H9 (cell line): ENCODE data around the gene CNRIP1. TPM values are rescaled to one million over a fixed set of nuclear protein-coding genes. Genes with fewer than 3 reads are reported as not detected.

Experiments used
- DNase-seq: peaks from one replicate; pipeline ENCODE4 v3.0.0-alpha.2; 2017
- H2AFZ ChIP-seq: one replicate; pipeline ENCODE4 v1.6.1; 2013; ENCODE audit warnings: mild to moderate bottlenecking, low read length, control low read depth, moderate library complexity
- H2AK5ac ChIP-seq: 2 replicates; pipeline ENCODE4 v1.6.1; 2013; ENCODE audit warnings: low read length, control low read depth, mixed read lengths; ENCODE audit not compliant: insufficient read length
- H2BK120ac ChIP-seq: one replicate; pipeline ENCODE4 v1.6.1; 2013; ENCODE audit warnings: low read depth, mild to moderate bottlenecking, low read length, control low read depth, inconsistent platforms; ENCODE audit not compliant: poor library complexity, severe bottlenecking
- H2BK12ac ChIP-seq: 2 replicates; pipeline ENCODE4 v1.6.1; 2013; ENCODE audit warnings: low read length, control low read depth, mixed read lengths, low read depth; ENCODE audit not compliant: insufficient read length
- H2BK15ac ChIP-seq: 2 replicates; pipeline ENCODE4 v1.6.1; 2013; ENCODE audit warnings: low read depth, low read length, control low read depth
- H2BK20ac ChIP-seq: one replicate; pipeline ENCODE4 v1.6.1; 2013; ENCODE audit warnings: low read depth, mild to moderate bottlenecking, low read length, control low read depth, inconsistent platforms; ENCODE audit not compliant: poor library complexity, severe bottlenecking
- H2BK5ac ChIP-seq: 2 replicates; pipeline ENCODE4 v1.6.1; 2013; ENCODE audit warnings: low read length, control low read depth, mixed read lengths; ENCODE audit not compliant: insufficient read length
- H3K14ac ChIP-seq: 2 replicates; pipeline ENCODE4 v1.6.1; 2013; ENCODE audit warnings: low read length, control low read depth; ENCODE audit not compliant: insufficient read depth
- H3K18ac ChIP-seq: 2 replicates; pipeline ENCODE4 v1.6.1; 2013; ENCODE audit warnings: low read depth, mild to moderate bottlenecking, mixed read lengths, low read length, control low read depth; ENCODE audit not compliant: insufficient read length
- H3K23ac ChIP-seq: 2 replicates; pipeline ENCODE4 v1.6.1; 2013; ENCODE audit warnings: low read length, control low read depth, mixed read lengths, low read depth; ENCODE audit not compliant: insufficient read length
- H3K23me2 ChIP-seq: 2 replicates; pipeline ENCODE4 v1.6.1; 2013; ENCODE audit warnings: low read depth, mild to moderate bottlenecking, mixed read lengths, low read length, control low read depth; ENCODE audit not compliant: insufficient read length, poor library complexity, severe bottlenecking
- H3K27ac ChIP-seq: 2 replicates; pipeline ENCODE4 v1.5.1; 2013; ENCODE audit warnings: low read length, control low read depth, mixed read lengths, low read depth; ENCODE audit not compliant: insufficient read length
- H3K27me3 ChIP-seq: 2 replicates; pipeline ENCODE4 v1.6.1; 2013; ENCODE audit warnings: low read length, control low read depth, inconsistent platforms; ENCODE audit not compliant: insufficient read depth
- H3K4ac ChIP-seq: 2 replicates; pipeline ENCODE4 v1.6.1; 2013; ENCODE audit warnings: low read depth, mild to moderate bottlenecking, control low read depth, inconsistent platforms, low read length, moderate library complexity
- H3K4me1 ChIP-seq: 2 replicates; pipeline ENCODE4 v1.6.1; 2013; ENCODE audit warnings: low read length, control low read depth, inconsistent platforms; ENCODE audit not compliant: insufficient read depth
- H3K4me2 ChIP-seq: 2 replicates; pipeline ENCODE4 v1.6.1; 2013; ENCODE audit warnings: low read length, control low read depth, mixed read lengths; ENCODE audit not compliant: insufficient read length, insufficient read depth
- H3K56ac ChIP-seq: 2 replicates; pipeline ENCODE4 v1.6.1; 2013; ENCODE audit warnings: low read depth, mild to moderate bottlenecking, mixed read lengths, low read length, control low read depth; ENCODE audit not compliant: insufficient read length
- H3K79me1 ChIP-seq: 2 replicates; pipeline ENCODE4 v1.6.1; 2013; ENCODE audit warnings: low read depth, mild to moderate bottlenecking, moderate library complexity, low read length, control low read depth, inconsistent platforms; ENCODE audit not compliant: insufficient read depth, poor library complexity, severe bottlenecking
- H3K79me2 ChIP-seq: 2 replicates; pipeline ENCODE4 v1.6.1; 2013; ENCODE audit warnings: low read length, control low read depth, inconsistent platforms; ENCODE audit not compliant: insufficient read depth
- H3K9ac ChIP-seq: 2 replicates; pipeline ENCODE4 v1.6.1; 2013; ENCODE audit warnings: low read length, control low read depth, mixed read lengths; ENCODE audit not compliant: insufficient read length; ENCODE audit errors: extremely low read depth
- H3K9me3 ChIP-seq: one replicate; pipeline ENCODE4 v1.6.1; 2013; ENCODE audit warnings: low read depth, low read length, inconsistent platforms; ENCODE audit not compliant: control insufficient read depth
- H3T11ph ChIP-seq: one replicate; pipeline ENCODE4 v1.6.1; 2013; ENCODE audit warnings: mild to moderate bottlenecking, low read length, control low read depth, inconsistent platforms
- H4K20me1 ChIP-seq: one replicate; pipeline ENCODE4 v1.6.1; 2013; ENCODE audit not compliant: control insufficient read depth, insufficient read length, insufficient read depth
- H4K5ac ChIP-seq: 2 replicates; pipeline ENCODE4 v1.6.1; 2013; ENCODE audit warnings: low read depth, mild to moderate bottlenecking, mixed read lengths, low read length, control low read depth; ENCODE audit not compliant: insufficient read length
- H4K8ac ChIP-seq: replicated peaks from 2 replicates; pipeline ENCODE4 v1.6.1; 2013; ENCODE audit warnings: low read length, control low read depth, mixed read lengths, low read depth; ENCODE audit not compliant: insufficient read length
- H4K91ac ChIP-seq: 2 replicates; pipeline ENCODE4 v1.6.1; 2013; ENCODE audit warnings: low read depth, mild to moderate bottlenecking, moderate library complexity, mixed read lengths, low read length, control low read depth; ENCODE audit not compliant: insufficient read length
- H3K27ac Mint-ChIP-seq, 3 experiments: 2 replicates in 2 of 3; 3 replicates in 1 of 3; pipeline ENCODE4 v1.8.0; 2020 to 2021; ENCODE audit warnings: mixed read lengths in 3 of 3, mild to moderate bottlenecking in 1 of 3, moderate library complexity in 1 of 3
- H3K27me3 Mint-ChIP-seq: 2 replicates; pipeline ENCODE4 v1.8.0; 2021; ENCODE audit warnings: low read depth, mild to moderate bottlenecking, moderate library complexity, mixed read lengths
- H3K36me3 Mint-ChIP-seq, 3 experiments: 2 replicates in 2 of 3; 3 replicates in 1 of 3; pipeline ENCODE4 v1.8.0; 2020 to 2021; ENCODE audit warnings: low read depth in 3 of 3, mixed read lengths in 3 of 3; ENCODE audit not compliant: insufficient read depth in 1 of 3
- H3K4me1 Mint-ChIP-seq, 2 experiments: 2 replicates each; pipeline ENCODE4 v1.8.0; 2020; ENCODE audit warnings: mixed read lengths in 2 of 2
- H3K4me3 Mint-ChIP-seq, 2 experiments: 2 replicates in 1 of 2; 3 replicates in 1 of 2; pipeline ENCODE4 v1.8.0; 2020 to 2021; ENCODE audit warnings: mild to moderate bottlenecking in 2 of 2, mixed read lengths in 2 of 2, moderate library complexity in 1 of 2
- H3K9me3 Mint-ChIP-seq, 2 experiments: 2 replicates in 1 of 2; 3 replicates in 1 of 2; pipeline ENCODE4 v1.8.0; 2020; ENCODE audit warnings: mild to moderate bottlenecking in 2 of 2, mixed read lengths in 2 of 2, moderate library complexity in 1 of 2
- WGBS: extraction: QIAGEN DNeasy Blood & Tissue Kit; methylation state at CpG from one replicate; pipeline ENCODE4 v1.1.7; 2013; ENCODE audit warnings: missing lambda C conversion rate, low lambda C conversion rate, mixed read lengths; ENCODE audit not compliant: insufficient read length; ENCODE audit errors: extremely low coverage; 5-methylcytosine and 5-hydroxymethylcytosine counted together
- total RNA-seq: library from RNA; stranded (reverse); gene quantifications from 2 replicates; pipeline ENCODE4 v1.2.1, GENCODE V29; 2021
- TF ChIP-seq, protein P1 (sequence below): fragments of 200-600 bp; sonication (generic); conservative IDR thresholded peaks from 3 replicates; pipeline ENCODE4 v1.8.0; 2021; ENCODE audit warnings: antibody characterized with exemption, mild to moderate bottlenecking

The CNRIP1 gene
- total RNA-seq, 1 experiment from 2014 or later: 0.70 TPM

DNA sequence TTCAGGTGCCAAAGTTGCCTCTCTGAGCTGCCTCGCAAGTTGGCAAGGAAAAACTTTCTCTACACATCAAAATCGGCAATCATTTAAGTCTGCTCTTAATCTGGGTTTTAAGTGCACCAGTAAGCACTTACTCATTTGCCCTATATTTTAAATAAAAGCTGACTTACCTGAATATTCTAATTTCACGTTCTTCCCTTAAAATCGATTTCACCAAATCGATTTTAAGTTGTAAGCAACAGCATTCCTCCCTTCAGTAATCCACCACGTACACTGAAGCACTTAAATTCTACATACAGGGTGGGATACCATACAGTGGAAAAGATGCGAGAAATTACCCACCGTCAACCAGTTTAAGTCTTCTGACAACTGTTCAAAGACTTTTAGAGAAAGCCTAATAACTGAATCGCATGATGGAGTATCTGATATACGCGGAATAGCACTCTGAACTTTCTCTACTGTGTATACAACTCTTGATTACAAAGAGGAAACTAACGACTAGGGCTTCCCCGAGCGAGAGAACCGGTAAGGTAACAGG is 69.0 kb downstream of the CNRIP1 start:
- no peak for DNase-seq
- no CpG with 5 or more reads among the region's 15 CpGs for WGBS
- H3K9me3 ChIP-seq: no peaks in the 10 kb centered on the region
- no peaks in the 10 kb centered on the region for H3K27me3 ChIP-seq
- H3K23ac ChIP-seq: no peak overlapping the region
- H2BK120ac ChIP-seq: no peak overlapping the region
- no peak overlapping the region for H2BK15ac ChIP-seq
- H3K79me2 ChIP-seq: peaks cover 44% of the 10 kb centered on the region
- H3K14ac ChIP-seq: no peak overlapping the region
- H3K4me1 ChIP-seq: 0 out of 2 replicates have a peak, but pooled peaks cover 3% of the 10 kb centered on the region
- H3K9ac ChIP-seq: peak overlapping the region; percentile 87
- no peak overlapping the region for H2BK5ac ChIP-seq
- H4K20me1 ChIP-seq: no peaks in the 10 kb centered on the region
- H3T11ph ChIP-seq: no peak overlapping the region
- H2AFZ ChIP-seq: no peak overlapping the region
- no peak overlapping the region for H4K8ac ChIP-seq
- TF ChIP-seq, protein P1, sequence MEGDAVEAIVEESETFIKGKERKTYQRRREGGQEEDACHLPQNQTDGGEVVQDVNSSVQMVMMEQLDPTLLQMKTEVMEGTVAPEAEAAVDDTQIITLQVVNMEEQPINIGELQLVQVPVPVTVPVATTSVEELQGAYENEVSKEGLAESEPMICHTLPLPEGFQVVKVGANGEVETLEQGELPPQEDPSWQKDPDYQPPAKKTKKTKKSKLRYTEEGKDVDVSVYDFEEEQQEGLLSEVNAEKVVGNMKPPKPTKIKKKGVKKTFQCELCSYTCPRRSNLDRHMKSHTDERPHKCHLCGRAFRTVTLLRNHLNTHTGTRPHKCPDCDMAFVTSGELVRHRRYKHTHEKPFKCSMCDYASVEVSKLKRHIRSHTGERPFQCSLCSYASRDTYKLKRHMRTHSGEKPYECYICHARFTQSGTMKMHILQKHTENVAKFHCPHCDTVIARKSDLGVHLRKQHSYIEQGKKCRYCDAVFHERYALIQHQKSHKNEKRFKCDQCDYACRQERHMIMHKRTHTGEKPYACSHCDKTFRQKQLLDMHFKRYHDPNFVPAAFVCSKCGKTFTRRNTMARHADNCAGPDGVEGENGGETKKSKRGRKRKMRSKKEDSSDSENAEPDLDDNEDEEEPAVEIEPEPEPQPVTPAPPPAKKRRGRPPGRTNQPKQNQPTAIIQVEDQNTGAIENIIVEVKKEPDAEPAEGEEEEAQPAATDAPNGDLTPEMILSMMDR: no peak
- H2BK20ac ChIP-seq: no peak overlapping the region
- Mint-ChIP-seq H3K27ac (peak overlapping the region; percentile 83 to 98 (median 98); a peak in 6 of 7 replicates), H3K27me3 (no peaks in the 10 kb centered on the region), H3K36me3 (peaks cover 0 to 5% (median 2%) of the 10 kb centered on the region in 3 experiments; a peak in 2 of 7 replicates), H3K9me3 (peaks cover 0 to 3% of the 10 kb centered on the region in 2 experiments; a peak in 1 of 5 replicates), H3K4me3 (peak overlapping the region; percentile 94 to 97), H3K4me1 (peaks cover 16 to 18% of the 10 kb centered on the region in 2 experiments)
- peak overlapping the region; percentile 55 for H3K27ac ChIP-seq
- H2BK12ac ChIP-seq: no peak overlapping the region
- no peak overlapping the region for H4K5ac ChIP-seq
- H3K4me2 ChIP-seq: peak overlapping the region; percentile 81
- H3K23me2 ChIP-seq: peaks cover 12% of the 10 kb centered on the region
- no peak overlapping the region for H3K18ac ChIP-seq
- H3K56ac ChIP-seq: no peak overlapping the region
- no peak overlapping the region for H3K4ac ChIP-seq
- no peak overlapping the region for H2AK5ac ChIP-seq
- H4K91ac ChIP-seq: no peak overlapping the region
- H3K79me1 ChIP-seq: no peaks in the 10 kb centered on the region
